Activated CD8-positive, alpha-beta memory T cell treated with anti-CD3 and anti-CD28 coated beads, Interleukin-2, amount 50 U/mL, for 24 hours (primary cell): ENCODE results near the gene RASA3.
"Not testable (repeated sequence)": the region's sequence is repeated elsewhere in the genome, so short reads cannot be mapped to it uniquely, and the experiment has no call there.

Experiments used
- DNase-seq: peaks from one replicate; pipeline ENCODE4 v3.0.0-alpha.2; 2020; ENCODE audit errors: extremely low read depth

The RASA3 gene

GRCh38 chr13:114002009-114002544, 130.3 kb downstream of the RASA3 start:
- DNase-seq: no peak

DNA sequence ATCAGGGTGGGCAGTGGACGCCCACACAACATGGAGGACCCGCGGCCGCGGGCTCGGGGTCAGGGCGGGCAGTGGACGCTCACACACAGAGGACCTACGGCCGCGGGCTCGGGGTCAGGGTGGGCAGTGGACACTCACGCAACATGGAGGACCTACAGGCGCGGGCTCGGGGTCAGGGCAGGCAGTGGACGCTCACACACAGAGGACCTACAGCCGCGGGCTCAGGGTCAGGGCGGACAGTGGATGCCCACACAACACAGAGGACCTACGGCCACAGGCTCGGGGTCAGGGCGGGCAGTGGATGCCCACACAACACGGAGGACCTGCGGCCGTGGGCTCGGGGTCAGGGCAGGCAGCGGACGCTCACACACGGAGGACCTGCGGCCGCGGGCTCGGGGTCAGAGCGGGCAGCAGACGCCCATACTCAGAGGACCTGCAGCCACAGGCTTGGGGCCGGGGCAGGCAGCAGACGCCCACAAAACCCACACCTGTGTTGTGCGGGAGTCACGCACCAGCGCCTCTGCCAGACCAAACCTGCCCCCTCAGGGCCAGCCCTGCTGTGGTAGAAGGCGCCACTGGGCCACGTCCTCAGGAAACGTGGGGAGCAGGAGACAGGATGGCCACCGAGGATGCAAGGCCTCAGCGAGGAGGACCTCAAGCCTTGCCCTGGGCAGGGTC, 131.0 kb downstream of the RASA3 start:
- DNase-seq: no peak

GRCh38 chr13:114000151-114001040, 132.0 kb downstream of the RASA3 start:
- no peak for DNase-seq

GRCh38 chr13:113999618-113999910, 132.9 kb downstream of the RASA3 start:
- no peak for DNase-seq

- no peak for DNase-seq
Measured at GRCh38 chr13:113998781-113999617, 133.4 kb downstream of the RASA3 start.

- DNase-seq: no peak
Measured at GRCh38 chr13:113997845-113998751, 134.3 kb downstream of the RASA3 start.

GRCh38 chr13:113996912-113997745, 135.3 kb downstream of the RASA3 start:
- DNase-seq: no peak

- no peak for DNase-seq
Measured at GRCh38 chr13:113996081-113996911, 136.1 kb downstream of the RASA3 start.

- no peak for DNase-seq
Measured at GRCh38 chr13:113995051-113995601, 137.3 kb downstream of the RASA3 start.

GRCh38 chr13:113992276-113993005, 140.0 kb downstream of the RASA3 start:
- DNase-seq: no peak

GRCh38 chr13:113991676-113992179, 140.7 kb downstream of the RASA3 start:
- DNase-seq: no peak

GRCh38 chr13:113991191-113991669, 141.2 kb downstream of the RASA3 start:
- DNase-seq: no peak

DNA sequence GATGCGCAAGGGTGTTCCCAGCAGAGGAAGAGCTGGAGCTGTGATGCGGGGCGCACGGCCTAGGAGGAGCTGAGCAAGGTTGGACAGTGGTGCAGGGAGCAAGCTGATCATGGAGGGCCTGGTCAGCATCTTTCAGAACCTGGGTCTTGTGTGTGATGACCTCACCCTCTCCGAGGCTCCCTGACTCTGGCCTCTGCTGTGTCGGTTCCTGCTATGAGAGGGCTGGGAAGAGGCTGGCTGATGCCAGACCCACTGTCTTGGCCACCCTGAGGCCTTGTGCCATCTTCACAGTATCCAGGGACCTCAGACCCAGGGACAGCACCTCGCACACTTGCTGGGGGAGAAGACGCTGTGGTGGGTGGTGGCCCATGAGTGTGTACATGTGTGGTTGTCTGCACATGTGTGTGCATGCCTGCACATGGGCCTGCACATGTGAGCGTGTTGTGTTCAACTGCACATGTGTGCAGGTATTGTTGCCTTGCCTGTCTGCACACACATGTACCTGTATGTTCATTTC, 142.0 kb downstream of the RASA3 start:
- no peak for DNase-seq

DNA sequence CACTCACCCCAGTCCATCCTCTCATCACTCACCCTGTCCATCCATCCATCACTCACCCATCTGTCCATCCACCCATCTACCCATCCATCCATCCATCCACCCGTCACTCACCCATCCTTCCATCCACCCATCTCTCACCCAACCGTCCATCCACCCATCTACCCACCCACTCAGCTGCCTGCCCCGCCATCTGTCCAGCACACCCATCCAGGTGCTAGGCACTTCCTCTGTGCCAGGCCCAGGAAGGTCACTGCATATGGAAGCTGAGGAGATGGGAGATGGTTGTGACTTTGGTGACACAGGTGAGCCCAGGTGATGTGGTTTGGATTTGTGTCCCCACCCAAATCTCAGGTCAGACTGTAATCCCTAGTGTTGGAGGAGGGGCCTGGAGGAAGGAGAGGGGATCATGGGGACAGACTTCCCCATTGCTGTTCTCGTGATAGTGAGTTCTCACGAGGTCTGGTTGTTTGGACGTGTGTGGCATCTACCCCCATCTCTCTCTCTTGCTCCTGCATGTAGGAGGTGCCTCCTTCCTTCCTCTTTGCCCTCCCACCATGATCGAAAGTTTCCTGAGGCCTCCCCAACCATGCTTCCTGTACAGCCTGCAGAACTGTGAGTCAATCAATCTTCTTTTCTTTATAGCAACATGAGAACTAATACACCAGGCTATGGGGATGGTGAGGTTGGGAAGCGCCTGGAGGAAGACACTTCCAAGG, 142.7 kb downstream of the RASA3 start:
- no peak for DNase-seq

- not testable (repeated sequence) for DNase-seq
Measured at GRCh38 chr13:113988859-113989258, 143.6 kb downstream of the RASA3 start.

DNA sequence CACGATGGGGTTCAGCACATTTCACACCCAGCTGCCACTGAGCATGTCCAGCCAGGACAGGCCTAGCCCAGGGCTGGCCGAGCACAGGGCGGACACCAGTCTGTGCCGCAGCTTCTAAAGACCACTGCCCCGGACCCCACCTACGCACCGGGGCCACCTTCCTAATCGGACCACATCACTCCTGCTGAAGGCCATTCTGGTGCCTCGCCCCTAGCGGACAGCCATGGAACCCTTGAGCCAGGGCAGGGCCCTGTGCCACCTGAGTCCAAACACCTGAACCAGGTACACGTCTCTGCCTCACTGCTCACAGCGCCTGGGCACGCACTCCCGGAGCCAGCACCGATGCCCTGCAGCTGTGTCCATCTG, 150.1 kb downstream of the RASA3 start:
- no peak for DNase-seq
